ENCODE measurements around the gene SLC6A13. TPM values are rescaled to one million over a fixed set of nuclear protein-coding genes. Genes with fewer than 3 reads are reported as not detected.

The SLC6A13 gene
- total RNA-seq, 1 experiment from 2014 or later, result not detected

GRCh38 chr12:193261-193660 is 69.4 kb downstream of the SLC6A13 start:
- no peak for DNase-seq (ENCODE audit: low spot score)
- Histone ChIP-seq H3K27ac (ENCODE audit: low read depth, low read length, poor library complexity, severe bottlenecking) (no peak overlapping the region), H3K4me3 (ENCODE audit: low read depth, low read length, poor library complexity, severe bottlenecking) (no peak overlapping the region), H3K27me3 (replicated peaks; ENCODE audit: insufficient read depth, low read depth, low read length, poor library complexity) (no peaks in the 10 kb centered on the region), H3K9me3 (ENCODE audit: low read depth, low read length, poor library complexity, severe bottlenecking) (no peaks in the 10 kb centered on the region), H3K36me3 (ENCODE audit: insufficient read depth, low read length, poor library complexity, severe bottlenecking) (no peaks in the 10 kb centered on the region), H3K4me1 (ENCODE audit: insufficient read depth, low read length, poor library complexity, severe bottlenecking) (no peaks in the 10 kb centered on the region)
- BruUV-seq (replicated peaks), result no TSS peak
- intact Hi-C loops (cut with micrococcal nuclease; ENCODE audit: unreplicated experiment), result no loop called here
- no peak for TF ChIP-seq EZH2 (IDR thresholded peaks at IDR 0.05; ENCODE audit: borderline replicate concordance, low read depth, low read length, poor library complexity, severe bottlenecking)
- TF ChIP-seq CTCF (conservative IDR thresholded peaks at IDR 0.05; ENCODE audit: low read depth, low read length), result no peak
- ChIA-PET POLR2A (ENCODE audit: low non-redundant PET) (no interaction called here), CTCF (no interaction called here)

- no peaks in the 10 kb centered on the region for H3K4me1 ChIP-seq (ENCODE audit: insufficient read depth, low read length, poor library complexity, severe bottlenecking)
- no peaks in the 10 kb centered on the region for H3K9me3 ChIP-seq (ENCODE audit: low read depth, low read length, poor library complexity, severe bottlenecking)
- intact Hi-C loops (cut with micrococcal nuclease; ENCODE audit: unreplicated experiment), result no loop called here
- no peaks in the 10 kb centered on the region for H3K27me3 ChIP-seq (replicated peaks; ENCODE audit: insufficient read depth, low read depth, low read length, poor library complexity)
- CTCF ChIA-PET, result no interaction called here
- DNase-seq (ENCODE audit: low spot score), result no peak
- no peak overlapping the region for H3K4me3 ChIP-seq (ENCODE audit: low read depth, low read length, poor library complexity, severe bottlenecking)
- H3K27ac ChIP-seq (ENCODE audit: low read depth, low read length, poor library complexity, severe bottlenecking), result no peak overlapping the region
- TF ChIP-seq CTCF (conservative IDR thresholded peaks at IDR 0.05; ENCODE audit: low read depth, low read length) (no peak), EZH2 (IDR thresholded peaks at IDR 0.05; ENCODE audit: borderline replicate concordance, low read depth, low read length, poor library complexity, severe bottlenecking) (no peak)
- POLR2A ChIA-PET (ENCODE audit: low non-redundant PET), result no interaction called here
- H3K36me3 ChIP-seq (ENCODE audit: insufficient read depth, low read length, poor library complexity, severe bottlenecking), result no peaks in the 10 kb centered on the region
- BruUV-seq (replicated peaks), result no TSS peak
These were observed 71.1 kb downstream of the SLC6A13 start for GRCh38 chr12:191541-191940.

GRCh38 chr12:190881-191280 is 71.8 kb downstream of the SLC6A13 start:
- no TSS peak for BruUV-seq (replicated peaks)
- TF ChIP-seq EZH2 (IDR thresholded peaks at IDR 0.05; ENCODE audit: borderline replicate concordance, low read depth, low read length, poor library complexity, severe bottlenecking) (no peak), CTCF (conservative IDR thresholded peaks at IDR 0.05; ENCODE audit: low read depth, low read length) (no peak)
- no peak for DNase-seq (ENCODE audit: low spot score)
- Histone ChIP-seq H3K4me1 (ENCODE audit: insufficient read depth, low read length, poor library complexity, severe bottlenecking) (no peaks in the 10 kb centered on the region), H3K27ac (ENCODE audit: low read depth, low read length, poor library complexity, severe bottlenecking) (no peak overlapping the region), H3K9me3 (ENCODE audit: low read depth, low read length, poor library complexity, severe bottlenecking) (no peaks in the 10 kb centered on the region), H3K36me3 (ENCODE audit: insufficient read depth, low read length, poor library complexity, severe bottlenecking) (no peaks in the 10 kb centered on the region), H3K4me3 (ENCODE audit: low read depth, low read length, poor library complexity, severe bottlenecking) (no peak overlapping the region), H3K27me3 (replicated peaks; ENCODE audit: insufficient read depth, low read depth, low read length, poor library complexity) (no peaks in the 10 kb centered on the region)
- ChIA-PET POLR2A (ENCODE audit: low non-redundant PET) (no interaction called here), CTCF (no interaction called here)
- intact Hi-C loops (cut with micrococcal nuclease; ENCODE audit: unreplicated experiment), result no loop called here
